Cardiac ventricle fibroblast (primary cell): ENCODE measurements around the gene ARAF. TPM values are rescaled to one million over a fixed set of nuclear protein-coding genes. Genes with fewer than 3 reads are reported as not detected.

Experiments used
- total RNA-seq: library from RNA; depleted of rRNA; stranded (reverse); fragments of >200 nt; gene quantifications from 2 replicates; pipeline ENCODE4 v1.2.3, GENCODE V29; 2015

The ARAF gene
- total RNA-seq = 27.8 and 29.9 TPM in 2 replicates

DNA sequence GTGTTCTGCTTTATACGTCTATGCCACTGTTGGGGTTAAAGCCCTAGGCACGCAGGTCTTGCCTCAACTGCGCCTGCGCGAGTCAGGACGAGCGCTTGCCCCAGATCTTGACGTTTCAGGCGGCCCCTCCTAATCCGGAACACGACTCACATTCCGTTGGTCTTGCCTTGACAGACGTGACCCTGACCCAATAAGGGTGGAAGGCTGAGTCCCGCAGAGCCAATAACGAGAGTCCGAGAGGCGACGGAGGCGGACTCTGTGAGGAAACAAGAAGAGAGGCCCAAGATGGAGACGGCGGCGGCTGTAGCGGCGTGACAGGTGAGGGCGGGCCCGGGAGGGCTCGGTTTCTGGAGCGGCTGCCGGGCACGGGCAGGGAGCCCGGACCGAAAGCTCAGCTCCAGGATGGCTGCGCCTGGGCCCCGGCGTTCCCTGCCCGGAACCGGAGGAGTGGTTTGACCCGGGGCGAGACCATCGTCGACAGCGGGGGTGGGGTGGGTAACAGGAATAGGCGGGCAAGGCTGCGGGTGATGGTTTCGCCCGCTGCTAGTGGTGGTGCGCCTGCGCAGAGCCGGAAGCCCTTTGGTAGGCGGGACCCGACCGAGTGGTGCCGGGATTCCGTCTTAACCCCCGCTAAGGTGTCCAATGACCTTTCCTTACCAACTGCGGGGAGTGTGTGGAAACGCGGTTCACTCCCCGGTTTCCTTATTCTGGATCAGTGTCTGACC lies at the start of gene ARAF:
ARAF (plus strand) TSS at position 272 of the 725 bp plus-strand sequence. CDS start 1,763 bp downstream, outside the sequence.

DNA sequence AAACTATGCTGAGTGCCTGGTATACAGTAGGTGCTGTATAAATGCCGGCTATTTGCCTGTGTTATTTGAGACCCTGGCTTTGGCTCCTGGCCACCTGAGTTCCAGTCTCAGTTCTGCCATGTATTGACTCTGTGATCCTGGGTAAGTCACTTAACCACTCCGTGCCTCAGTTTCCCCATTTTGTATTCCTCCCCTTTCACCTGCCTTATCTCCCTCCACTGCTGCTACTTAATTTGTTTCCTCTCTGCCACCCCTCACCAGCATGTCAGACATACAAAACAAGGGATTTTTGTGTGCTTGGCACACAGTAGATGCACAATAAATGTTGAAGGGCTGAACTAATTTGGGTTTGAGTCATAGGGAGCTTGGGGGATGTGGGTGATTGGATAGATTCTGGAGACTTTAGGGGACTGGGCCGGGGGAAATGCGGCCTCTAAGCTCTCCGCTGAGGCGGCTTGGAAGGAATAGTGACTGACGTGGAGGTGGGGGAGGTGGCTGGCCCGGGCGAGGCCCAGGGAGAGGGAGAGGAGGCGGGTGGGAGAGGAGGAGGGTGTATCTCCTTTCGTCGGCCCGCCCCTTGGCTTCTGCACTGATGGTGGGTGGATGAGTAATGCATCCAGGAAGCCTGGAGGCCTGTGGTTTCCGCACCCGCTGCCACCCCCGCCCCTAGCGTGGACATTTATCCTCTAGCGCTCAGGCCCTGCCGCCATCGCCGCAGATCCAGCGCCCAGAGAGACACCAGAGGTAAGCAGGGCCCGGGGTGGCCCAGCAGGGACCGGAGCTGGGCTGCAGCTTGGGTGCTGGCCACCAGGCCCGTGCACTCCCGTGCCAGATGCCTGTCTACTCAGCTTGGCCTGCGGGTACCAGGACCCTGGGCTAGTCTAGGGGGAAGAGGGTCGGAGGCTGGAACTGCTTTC lies 21.0 kb downstream of the ARAF start, which contains the start of gene TIMP1:
TIMP1 (plus strand) TSS at position 706 of the 917 bp plus-strand sequence. CDS start 980 bp downstream, outside the sequence.

DNA sequence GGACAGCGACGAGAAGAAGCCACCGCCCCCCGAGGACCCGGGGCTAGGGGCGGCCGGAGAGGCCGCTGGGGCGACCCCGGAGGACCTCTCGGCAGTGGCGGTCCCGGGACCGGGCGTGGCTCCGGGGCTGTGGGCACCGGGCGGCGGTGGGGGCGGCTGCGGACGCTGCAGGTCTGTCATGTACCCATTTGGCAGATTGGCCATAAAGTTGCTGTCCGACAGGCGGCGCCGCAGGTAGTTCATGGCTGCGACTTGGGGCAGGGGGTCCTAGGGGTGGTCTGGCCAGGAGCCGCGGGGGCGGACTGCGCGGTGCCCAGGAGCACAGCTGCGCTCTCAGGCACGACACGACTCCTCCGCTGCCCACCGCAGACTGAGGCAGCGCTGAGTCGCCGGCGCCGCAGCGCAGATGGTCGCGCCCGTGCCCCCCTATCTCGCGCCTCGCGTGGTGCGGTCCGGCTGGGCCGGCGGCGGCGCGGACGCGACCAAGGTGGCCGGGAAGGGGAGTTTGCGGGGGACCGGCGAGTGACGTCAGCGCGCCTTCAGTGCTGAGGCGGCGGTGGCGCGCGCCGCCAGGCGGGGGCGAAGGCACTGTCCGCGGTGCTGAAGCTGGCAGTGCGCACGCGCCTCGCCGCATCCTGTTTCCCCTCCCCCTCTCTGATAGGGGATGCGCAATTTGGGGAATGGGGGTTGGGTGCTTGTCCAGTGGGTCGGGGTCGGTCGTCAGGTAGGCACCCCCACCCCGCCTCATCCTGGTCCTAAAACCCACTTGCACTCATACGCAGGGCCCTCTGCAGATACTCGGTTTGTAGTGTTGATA lies 58.7 kb downstream of the ARAF start, which contains the start of gene SYN1:
SYN1 (minus strand) TSS at position 372 of the 817 bp plus-strand sequence; CDS start at position 243, 129 bp downstream.

Other genes with a start within 250 kb of the ARAF start
- 0.12 TPM in 1 of 2 replicates, not detected in the other for gene ZNF157, start 190.6 kb upstream of the ARAF start, total RNA-seq
- 4.7 and 5.3 TPM in 2 replicates for gene ZNF41, start 78.0 kb upstream of the ARAF start, total RNA-seq
- gene TIMP1, start 21.2 kb downstream of the ARAF start, total RNA-seq = 6,558 and 6,881 TPM in 2 replicates
- gene SYN1, start 58.7 kb downstream of the ARAF start, total RNA-seq = 1.3 and 1.7 TPM in 2 replicates
- 0.06 and 0.20 TPM in 2 replicates for gene CFP, start 68.7 kb downstream of the ARAF start, total RNA-seq
- gene ELK1, start 89.4 kb downstream of the ARAF start, total RNA-seq = 29.6 and 33.2 TPM in 2 replicates
- 70.2 and 90.3 TPM in 2 replicates for gene UXT, start 98.0 kb downstream of the ARAF start, total RNA-seq